Raji (cell line): ENCODE data around the gene APOBEC3B.
A peak's percentile ranks its signal among the peaks of the same experiment; 100 is the strongest.

Experiments used
- POLR2A ChIP-seq: IDR thresholded peaks from 2 replicates; pipeline ENCODE4 v1.6.1; 2011; ENCODE audit warnings: low read depth, low read length, control low read depth; ENCODE audit not compliant: insufficient read depth

The APOBEC3B gene

GRCh38 chr22:39040538-39041296 lies 58.6 kb downstream of the APOBEC3B start, which contains the start of gene APOBEC3F:
Gene APOBEC3F, plus strand, starts transcription at chr22:39040864. Its CDS starts 97 bp downstream, at chr22:39040961.
- peak; percentile 44; the same call in 1 of the 2 replicates for TF ChIP-seq POLR2A

GRCh38 chr22:39041908-39042307 lies 59.8 kb downstream of the APOBEC3B start:
- TF ChIP-seq POLR2A = no peak
